Endodermal cell (in vitro differentiated cells): ENCODE results near the gene PSMG1. TPM values are rescaled to one million over a fixed set of nuclear protein-coding genes. Genes with fewer than 3 reads are reported as not detected.

ENCODE experiments used
- DNase-seq: peaks from one replicate; pipeline ENCODE4 v3.0.0-alpha.2; 2017
- H3K27ac ChIP-seq: 2 replicates; pipeline ENCODE4 v1.5.1; 2013; ENCODE audit warnings: mild to moderate bottlenecking, low read depth, low read length, moderate library complexity
- H3K27me3 ChIP-seq: 2 replicates; pipeline ENCODE4 v1.6.1; 2013; ENCODE audit warnings: mild to moderate bottlenecking, low read length, moderate library complexity; ENCODE audit not compliant: insufficient read depth, control insufficient read depth, poor library complexity, severe bottlenecking
- H3K36me3 ChIP-seq: 2 replicates; pipeline ENCODE4 v1.7.0; 2013; ENCODE audit warnings: mild to moderate bottlenecking, low read length, moderate library complexity; ENCODE audit not compliant: control insufficient read depth, insufficient read depth
- H3K4me1 ChIP-seq: one replicate; pipeline ENCODE4 v1.7.0; 2013; ENCODE audit warnings: low read length; ENCODE audit not compliant: control insufficient read depth, insufficient read depth
- H3K4me3 ChIP-seq: 2 replicates; pipeline ENCODE4 v1.5.1; 2013; ENCODE audit warnings: mild to moderate bottlenecking, low read length, moderate library complexity
- H3K9ac ChIP-seq: 2 replicates; pipeline ENCODE4 v1.6.1; 2013; ENCODE audit warnings: mild to moderate bottlenecking, low read length, moderate library complexity; ENCODE audit not compliant: poor library complexity, severe bottlenecking; ENCODE audit errors: extremely low read depth
- H3K9me3 ChIP-seq: 2 replicates; pipeline ENCODE4 v1.6.1; 2013; ENCODE audit warnings: mild to moderate bottlenecking, low read length, moderate library complexity; ENCODE audit not compliant: control insufficient read depth
- H3K27ac Mint-ChIP-seq: 2 replicates; pipeline ENCODE4 v1.8.0; 2020; ENCODE audit warnings: mixed read lengths
- H3K27me3 Mint-ChIP-seq: 2 replicates; pipeline ENCODE4 v1.8.0; 2021; ENCODE audit warnings: mild to moderate bottlenecking, mixed read lengths; ENCODE audit not compliant: insufficient read depth
- H3K36me3 Mint-ChIP-seq: 2 replicates; pipeline ENCODE4 v1.8.0; 2020; ENCODE audit warnings: low read depth, mixed read lengths
- H3K4me1 Mint-ChIP-seq: 2 replicates; pipeline ENCODE4 v1.8.0; 2020; ENCODE audit warnings: mixed read lengths
- H3K4me3 Mint-ChIP-seq: 2 replicates; pipeline ENCODE4 v1.8.0; 2020; ENCODE audit warnings: mild to moderate bottlenecking, moderate library complexity, mixed read lengths
- H3K9me3 Mint-ChIP-seq: 2 replicates; pipeline ENCODE4 v1.8.0; 2020; ENCODE audit warnings: mild to moderate bottlenecking, mixed read lengths
- WGBS, 2 experiments: methylation state at CpG; one replicate each; pipeline versions ENCODE4 v1.1.5 to v1.1.7; 2013; ENCODE audit warnings: missing lambda C conversion rate in 2 of 2, mixed read lengths in 1 of 2; ENCODE audit not compliant: insufficient coverage in 1 of 2, insufficient read length in 1 of 2; 5-methylcytosine and 5-hydroxymethylcytosine counted together
- total RNA-seq, 2 donors: library from RNA; stranded (reverse); fragmentation: NEBNext Ultra II Directional in 1 of 2; extraction: Animal tissue kit (Norgen Biotek cat#: 25700) in 1 of 2; gene quantifications; 2 replicates in 1 of 2; 3 replicates in 1 of 2; pipeline ENCODE4 v1.2.1, GENCODE V29; 2021
- TF ChIP-seq, protein P1 (sequence below): fragments of 200-600 bp; sonication (generic); conservative IDR thresholded peaks from 2 replicates; pipeline ENCODE4 v1.5.0; 2021; ENCODE audit warnings: antibody characterized with exemption, mild to moderate bottlenecking

The PSMG1 gene
- total RNA-seq, 2 donors from 2014 or later, result 47.3 to 52.6 TPM

DNA sequence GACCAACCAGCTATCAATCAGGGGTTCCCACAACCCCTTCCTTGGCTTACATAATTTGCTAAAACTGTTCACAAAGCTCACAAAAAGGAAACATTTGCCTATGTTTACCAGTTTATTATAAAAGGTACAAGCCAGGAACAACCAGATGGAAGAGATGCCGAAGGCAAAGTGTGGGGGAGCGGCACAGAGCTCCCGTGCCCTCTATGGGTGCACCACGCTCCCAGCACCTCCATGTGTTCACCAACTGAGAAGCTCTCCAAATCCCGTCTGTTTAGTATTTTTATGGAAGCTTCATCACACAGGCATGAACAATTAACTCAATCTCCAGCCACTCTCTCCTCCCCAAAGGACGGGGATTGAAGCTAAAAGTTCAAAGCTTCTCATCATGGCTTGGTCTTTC, 32.9 kb downstream of the PSMG1 start:
- TF ChIP-seq, protein P1, sequence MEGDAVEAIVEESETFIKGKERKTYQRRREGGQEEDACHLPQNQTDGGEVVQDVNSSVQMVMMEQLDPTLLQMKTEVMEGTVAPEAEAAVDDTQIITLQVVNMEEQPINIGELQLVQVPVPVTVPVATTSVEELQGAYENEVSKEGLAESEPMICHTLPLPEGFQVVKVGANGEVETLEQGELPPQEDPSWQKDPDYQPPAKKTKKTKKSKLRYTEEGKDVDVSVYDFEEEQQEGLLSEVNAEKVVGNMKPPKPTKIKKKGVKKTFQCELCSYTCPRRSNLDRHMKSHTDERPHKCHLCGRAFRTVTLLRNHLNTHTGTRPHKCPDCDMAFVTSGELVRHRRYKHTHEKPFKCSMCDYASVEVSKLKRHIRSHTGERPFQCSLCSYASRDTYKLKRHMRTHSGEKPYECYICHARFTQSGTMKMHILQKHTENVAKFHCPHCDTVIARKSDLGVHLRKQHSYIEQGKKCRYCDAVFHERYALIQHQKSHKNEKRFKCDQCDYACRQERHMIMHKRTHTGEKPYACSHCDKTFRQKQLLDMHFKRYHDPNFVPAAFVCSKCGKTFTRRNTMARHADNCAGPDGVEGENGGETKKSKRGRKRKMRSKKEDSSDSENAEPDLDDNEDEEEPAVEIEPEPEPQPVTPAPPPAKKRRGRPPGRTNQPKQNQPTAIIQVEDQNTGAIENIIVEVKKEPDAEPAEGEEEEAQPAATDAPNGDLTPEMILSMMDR, result no peak
- H3K27me3 ChIP-seq, result no peaks in the 10 kb centered on the region
- DNase-seq, result no peak
- H3K27ac ChIP-seq, result no peak overlapping the region
- H3K9me3 Mint-ChIP-seq, result peaks cover 13% of the 10 kb centered on the region
- no peaks in the 10 kb centered on the region for H3K27me3 Mint-ChIP-seq
- H3K4me3 ChIP-seq, result no peak overlapping the region
- H3K9ac ChIP-seq, result no peak overlapping the region
- no peaks in the 10 kb centered on the region for H3K36me3 ChIP-seq
- peaks cover 2% of the 10 kb centered on the region for H3K36me3 Mint-ChIP-seq
- WGBS, 2 experiments, result 86 to 96% methylated on average over 4 to 6 of the region's 6 CpGs
- no peak overlapping the region for H3K27ac Mint-ChIP-seq
- peaks cover 3% of the 10 kb centered on the region for H3K4me1 Mint-ChIP-seq
- no peaks in the 10 kb centered on the region for H3K4me1 ChIP-seq
- H3K4me3 Mint-ChIP-seq, result no peak overlapping the region
- H3K9me3 ChIP-seq, result peaks cover 14% of the 10 kb centered on the region

DNA sequence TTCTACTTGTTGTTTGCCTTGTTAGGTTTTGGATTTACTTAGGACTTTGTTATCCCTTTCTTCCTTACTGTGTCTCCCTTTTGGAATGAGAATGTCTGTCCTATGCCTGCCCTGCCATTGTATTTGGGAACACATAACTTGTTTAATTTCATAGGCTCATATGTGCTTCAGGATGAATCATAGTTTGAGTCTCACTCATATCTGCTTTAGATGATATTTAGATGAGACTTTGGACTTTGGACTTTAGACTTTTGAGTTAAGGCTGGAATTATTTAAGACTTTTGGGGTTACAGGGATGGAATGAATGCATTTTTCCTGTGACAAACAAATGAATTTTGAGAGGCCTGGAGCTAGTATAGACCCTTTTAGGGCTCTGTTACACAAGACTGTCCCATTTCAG, 33.4 kb downstream of the PSMG1 start:
- Histone ChIP-seq H3K4me1 (no peaks in the 10 kb centered on the region), H3K36me3 (no peaks in the 10 kb centered on the region), H3K9ac (no peak overlapping the region), H3K27ac (no peak overlapping the region), H3K27me3 (no peaks in the 10 kb centered on the region), H3K9me3 (peaks cover 19% of the 10 kb centered on the region), H3K4me3 (no peak overlapping the region)
- TF ChIP-seq, protein P1, result no peak
- H3K4me3 Mint-ChIP-seq, result no peak overlapping the region
- no peak overlapping the region for H3K27ac Mint-ChIP-seq
- H3K36me3 Mint-ChIP-seq, result peaks cover 2% of the 10 kb centered on the region
- peaks cover 17% of the 10 kb centered on the region for H3K9me3 Mint-ChIP-seq
- no peaks in the 10 kb centered on the region for H3K27me3 Mint-ChIP-seq
- peaks cover 4% of the 10 kb centered on the region for H3K4me1 Mint-ChIP-seq
- DNase-seq, result no peak

- 83% methylated on average over 2 of the region's 2 CpGs for WGBS, 2 experiments
- Histone ChIP-seq H3K36me3 (no peaks in the 10 kb centered on the region), H3K9me3 (peaks cover 22% of the 10 kb centered on the region), H3K4me1 (no peaks in the 10 kb centered on the region), H3K9ac (no peak overlapping the region), H3K27ac (no peak overlapping the region), H3K4me3 (no peak overlapping the region), H3K27me3 (no peaks in the 10 kb centered on the region)
- DNase-seq, result no peak
- no peaks in the 10 kb centered on the region for H3K27me3 Mint-ChIP-seq
- TF ChIP-seq, protein P1, result no peak
- H3K27ac Mint-ChIP-seq, result no peak overlapping the region
- peaks cover 4% of the 10 kb centered on the region for H3K4me1 Mint-ChIP-seq
- no peak overlapping the region for H3K4me3 Mint-ChIP-seq
- H3K36me3 Mint-ChIP-seq, result peaks cover 2% of the 10 kb centered on the region
- peaks cover 23% of the 10 kb centered on the region for H3K9me3 Mint-ChIP-seq
These were observed 34.3 kb downstream of the PSMG1 start for GRCh38 chr21:39148975-39149374.
